CD4-positive, CD25-positive, alpha-beta regulatory T cell (primary cell): Measurements from ENCODE around the gene LRRC75A. TPM values are rescaled to one million over a fixed set of nuclear protein-coding genes. Genes with fewer than 3 reads are reported as not detected.
"Not testable (repeated sequence)": the region's sequence is repeated elsewhere in the genome, so short reads cannot be mapped to it uniquely, and the experiment has no call there.

Experiments
- ATAC-seq, 2 donors: fragments of 150-1000 bp; cut with Tn5 transposase; one replicate each; pipeline ENCODE4 v1.10.0; 2021; ENCODE audit warnings: low read depth in 2 of 2, moderate number of reproducible peaks in 2 of 2, moderate library complexity in 1 of 2
- DNase-seq, 3 donors: peaks; one replicate each; pipeline versions ENCODE4 v3.0.0 to v3.0.0-alpha.2; 2012 to 2022; ENCODE audit warnings: mixed read lengths in 1 of 3
- H3K27ac ChIP-seq: one replicate; pipeline ENCODE4 v1.7.0; 2013; ENCODE audit warnings: mild to moderate bottlenecking, low read length; ENCODE audit not compliant: insufficient read depth, poor library complexity, severe bottlenecking
- H3K27me3 ChIP-seq: one replicate; pipeline ENCODE4 v1.7.0; 2013; ENCODE audit warnings: low read length; ENCODE audit not compliant: control insufficient read depth, insufficient read depth
- H3K36me3 ChIP-seq: one replicate; pipeline ENCODE4 v1.7.0; 2013; ENCODE audit warnings: mild to moderate bottlenecking, low read length, moderate library complexity; ENCODE audit not compliant: control insufficient read depth, insufficient read depth
- H3K4me1 ChIP-seq: 2 replicates; pipeline ENCODE4 v1.7.0; 2013; ENCODE audit warnings: mild to moderate bottlenecking, low read length; ENCODE audit not compliant: insufficient read depth, control insufficient read depth, poor library complexity, severe bottlenecking
- H3K4me3 ChIP-seq: one replicate; pipeline ENCODE4 v1.7.0; 2013; ENCODE audit warnings: low read depth, mild to moderate bottlenecking, low read length, moderate library complexity
- H3K9me3 ChIP-seq, 2 experiments: 1 replicate in 1 of 2; 2 replicates in 1 of 2; pipeline ENCODE4 v1.7.0; 2013; ENCODE audit warnings: low read length in 2 of 2, mild to moderate bottlenecking in 1 of 2, moderate library complexity in 1 of 2; ENCODE audit not compliant: control insufficient read depth in 2 of 2
- H3K27ac Mint-ChIP-seq, 3 donors: one replicate each; pipeline ENCODE4 v1.8.0; 2020 to 2022; ENCODE audit warnings: mild to moderate bottlenecking in 3 of 3, mixed read lengths in 3 of 3, moderate library complexity in 2 of 3
- H3K27me3 Mint-ChIP-seq: one replicate; pipeline ENCODE4 v1.8.0; 2022; ENCODE audit warnings: mild to moderate bottlenecking, mixed read lengths
- H3K36me3 Mint-ChIP-seq: one replicate; pipeline ENCODE4 v1.8.0; 2020; ENCODE audit warnings: mixed read lengths
- H3K4me1 Mint-ChIP-seq, 4 donors: one replicate each; pipeline ENCODE4 v1.8.0; 2020 to 2022; ENCODE audit warnings: mixed read lengths in 4 of 4, mild to moderate bottlenecking in 1 of 4
- H3K4me3 Mint-ChIP-seq, 4 donors: one replicate each; pipeline ENCODE4 v1.8.0; 2020 to 2022; ENCODE audit warnings: mild to moderate bottlenecking in 4 of 4, mixed read lengths in 4 of 4, moderate library complexity in 3 of 4
- H3K9me3 Mint-ChIP-seq, 7 donors: one replicate each; pipeline ENCODE4 v1.8.0; 2020 to 2022; ENCODE audit warnings: mixed read lengths in 7 of 7, mild to moderate bottlenecking in 3 of 7, moderate library complexity in 2 of 7
- polyA plus RNA-seq, 4 donors: library from polyadenylated mRNA; unstranded; fragments of 300-500 nt; fragmentation: Illumina TruSeq; gene quantifications; one replicate each; pipeline ENCODE4 v1.2.3, GENCODE V29; 2021
- total RNA-seq: library from RNA; stranded (reverse); gene quantifications from one replicate; pipeline ENCODE4 v1.2.3, GENCODE V29; 2022

Gene LRRC75A
- total and polyA plus RNA-seq, 5 donors from 2014 or later, result 1.5 to 3.8 (median 1.7) TPM

- peak overlapping the region in 2 of 3 donors; percentile 75 to 80 for H3K27ac Mint-ChIP-seq
These were observed 38.5 kb downstream of the LRRC75A start for GRCh38 chr17:16453493-16453851.

GRCh38 chr17:16452268-16452667 lies 39.7 kb downstream of the LRRC75A start:
- DNase-seq, H3K27ac ChIP-seq, H3K27me3 ChIP-seq, H3K27ac Mint-ChIP-seq, H3K27me3 Mint-ChIP-seq, H3K4me1 ChIP-seq, H3K4me3 Mint-ChIP-seq, H3K9me3 ChIP-seq, H3K9me3 Mint-ChIP-seq, H3K4me3 ChIP-seq, ATAC-seq: not testable (repeated sequence)
- H3K4me1 Mint-ChIP-seq, result peaks cover 0 to 11% (median 7%) of the 10 kb centered on the region in 4 donors
- peaks cover 13% of the 10 kb centered on the region for H3K36me3 ChIP-seq
- H3K36me3 Mint-ChIP-seq, result peaks cover 12% of the 10 kb centered on the region

More at GRCh38 chr17:16453493-16453851, 38.5 kb downstream of the LRRC75A start:
- Histone ChIP-seq H3K36me3 (peaks cover 7% of the 10 kb centered on the region), H3K27me3 (no peaks in the 10 kb centered on the region), H3K4me1 (no peaks in the 10 kb centered on the region), H3K4me3 (no peak overlapping the region), H3K9me3 (no peaks in the 10 kb centered on the region), H3K27ac (no peak overlapping the region)
- Mint-ChIP-seq H3K4me3 (peak overlapping the region in 2 of 4 donors; percentile 11 to 15), H3K4me1 (peaks cover 0 to 11% (median 7%) of the 10 kb centered on the region in 4 donors), H3K36me3 (peaks cover 8% of the 10 kb centered on the region), H3K27me3 (no peaks in the 10 kb centered on the region), H3K9me3 (no peaks in the 10 kb centered on the region)
- ATAC-seq (no peak), DNase-seq (no peak)

- Mint-ChIP-seq H3K27ac (peak overlapping the region in 1 of 3 donors; percentile 69), H3K4me1 (peaks cover 0 to 12% (median 6%) of the 10 kb centered on the region in 4 donors), H3K27me3 (no peaks in the 10 kb centered on the region), H3K4me3 (no peak overlapping the region), H3K9me3 (no peaks in the 10 kb centered on the region), H3K36me3 (peaks cover 15% of the 10 kb centered on the region)
- no peak for ATAC-seq
- no peak for DNase-seq
- Histone ChIP-seq H3K9me3 (no peaks in the 10 kb centered on the region), H3K27me3 (no peaks in the 10 kb centered on the region), H3K4me1 (no peaks in the 10 kb centered on the region), H3K36me3 (peaks cover 22% of the 10 kb centered on the region), H3K27ac (no peak overlapping the region), H3K4me3 (no peak overlapping the region)
These were observed 42.0 kb downstream of the LRRC75A start for GRCh38 chr17:16450028-16450427.

GRCh38 chr17:16449121-16449570 lies 42.8 kb downstream of the LRRC75A start:
- ATAC-seq (no peak), DNase-seq (no peak)
- Mint-ChIP-seq H3K4me1 (peaks cover 0 to 16% (median 8%) of the 10 kb centered on the region in 4 donors), H3K4me3 (no peak overlapping the region), H3K27me3 (no peaks in the 10 kb centered on the region), H3K9me3 (no peaks in the 10 kb centered on the region), H3K36me3 (peaks cover 18% of the 10 kb centered on the region), H3K27ac (no peak overlapping the region)
- no peaks in the 10 kb centered on the region for H3K9me3 ChIP-seq
- H3K4me1 ChIP-seq, result no peaks in the 10 kb centered on the region
- no peaks in the 10 kb centered on the region for H3K27me3 ChIP-seq
- peaks cover 23% of the 10 kb centered on the region for H3K36me3 ChIP-seq
- H3K4me3 ChIP-seq, result no peak overlapping the region
- H3K27ac ChIP-seq, result no peak overlapping the region

- no peaks in the 10 kb centered on the region for H3K9me3 Mint-ChIP-seq
- Histone ChIP-seq H3K27ac (no peak overlapping the region), H3K36me3 (peaks cover 29% of the 10 kb centered on the region), H3K4me1 (no peaks in the 10 kb centered on the region), H3K4me3 (no peak overlapping the region), H3K27me3 (no peaks in the 10 kb centered on the region), H3K9me3 (no peaks in the 10 kb centered on the region)
- H3K4me1 Mint-ChIP-seq, result peaks cover 0 to 17% (median 8%) of the 10 kb centered on the region in 4 donors
- H3K4me3 Mint-ChIP-seq, result no peak overlapping the region
- H3K27ac Mint-ChIP-seq, result peak overlapping the region in 1 of 3 donors; percentile 52
- H3K36me3 Mint-ChIP-seq, result peaks cover 19% of the 10 kb centered on the region
- H3K27me3 Mint-ChIP-seq, result no peaks in the 10 kb centered on the region
- ATAC-seq (no peak), DNase-seq (no peak)
These were observed 43.5 kb downstream of the LRRC75A start for GRCh38 chr17:16448490-16448889.

GRCh38 chr17:16447676-16448075 lies 44.3 kb downstream of the LRRC75A start:
- H3K9me3 Mint-ChIP-seq, result no peaks in the 10 kb centered on the region

DNA sequence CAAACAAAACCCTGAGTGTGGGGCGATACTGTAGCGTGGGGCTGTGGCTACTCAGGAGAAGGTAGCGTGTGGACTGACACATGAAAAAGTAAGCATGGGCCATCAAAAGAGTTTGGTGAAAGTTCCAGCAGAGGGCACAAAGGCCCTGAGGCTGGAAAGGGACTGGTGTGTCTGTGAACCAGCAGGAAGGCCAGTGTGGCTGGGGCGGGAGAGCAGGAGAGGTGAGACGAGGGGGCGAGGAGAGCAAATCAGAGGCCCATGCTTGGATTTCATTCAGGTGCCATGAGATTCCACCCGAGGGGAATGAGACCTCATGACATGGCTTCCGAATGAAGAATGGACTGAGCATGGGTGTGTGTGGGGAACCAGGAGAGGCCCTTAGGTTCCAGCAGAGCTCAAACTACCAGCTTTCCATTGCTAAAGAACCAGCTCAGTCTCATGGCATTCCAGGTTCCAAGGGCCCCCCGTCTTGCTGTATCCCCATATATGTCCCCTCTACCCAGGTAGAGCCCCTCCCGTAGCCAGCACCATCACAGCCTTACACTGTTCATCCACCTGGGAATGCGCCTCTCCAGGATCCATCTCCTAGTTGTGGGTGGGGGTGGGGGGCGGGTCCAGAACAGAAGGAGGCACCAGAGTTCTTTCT lies 45.5 kb downstream of the LRRC75A start:
- Histone ChIP-seq H3K27ac (no peak overlapping the region), H3K27me3 (no peaks in the 10 kb centered on the region), H3K4me1 (peaks cover 9% of the 10 kb centered on the region), H3K4me3 (no peak overlapping the region), H3K9me3 (no peaks in the 10 kb centered on the region), H3K36me3 (peaks cover 49% of the 10 kb centered on the region)
- Mint-ChIP-seq H3K9me3 (no peaks in the 10 kb centered on the region), H3K36me3 (peaks cover 30% of the 10 kb centered on the region), H3K27ac (peak overlapping the region in 1 of 3 donors; percentile 51), H3K4me1 (peaks cover 0 to 30% (median 19%) of the 10 kb centered on the region in 4 donors), H3K27me3 (no peaks in the 10 kb centered on the region), H3K4me3 (peak overlapping the region in 1 of 4 donors; percentile 68)
- ATAC-seq, result no peak
- no peak for DNase-seq

More at GRCh38 chr17:16447676-16448075, 44.3 kb downstream of the LRRC75A start:
- ATAC-seq (no peak), DNase-seq (no peak)
- Mint-ChIP-seq H3K27ac (peak overlapping the region in 2 of 3 donors; percentile 38 to 51), H3K4me3 (no peak overlapping the region), H3K27me3 (no peaks in the 10 kb centered on the region), H3K4me1 (peaks cover 0 to 18% (median 10%) of the 10 kb centered on the region in 4 donors), H3K36me3 (peaks cover 19% of the 10 kb centered on the region)
- no peaks in the 10 kb centered on the region for H3K4me1 ChIP-seq
- H3K9me3 ChIP-seq, result no peaks in the 10 kb centered on the region
- H3K4me3 ChIP-seq, result no peak overlapping the region
- no peak overlapping the region for H3K27ac ChIP-seq
- no peaks in the 10 kb centered on the region for H3K27me3 ChIP-seq
- peaks cover 36% of the 10 kb centered on the region for H3K36me3 ChIP-seq
